Measurements from ENCODE around the gene BCL10.
"Not testable (repeated sequence)": the region's sequence is repeated elsewhere in the genome, so short reads cannot be mapped to it uniquely, and the experiment has no call there.

GRCh38 chr1:85249042-85249441 is 27.4 kb downstream of the BCL10 start:
- TF ChIP-seq, protein P1, sequence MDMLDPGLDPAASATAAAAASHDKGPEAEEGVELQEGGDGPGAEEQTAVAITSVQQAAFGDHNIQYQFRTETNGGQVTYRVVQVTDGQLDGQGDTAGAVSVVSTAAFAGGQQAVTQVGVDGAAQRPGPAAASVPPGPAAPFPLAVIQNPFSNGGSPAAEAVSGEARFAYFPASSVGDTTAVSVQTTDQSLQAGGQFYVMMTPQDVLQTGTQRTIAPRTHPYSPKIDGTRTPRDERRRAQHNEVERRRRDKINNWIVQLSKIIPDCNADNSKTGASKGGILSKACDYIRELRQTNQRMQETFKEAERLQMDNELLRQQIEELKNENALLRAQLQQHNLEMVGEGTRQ (IDR thresholded peaks at IDR 0.05; ENCODE audit: low read length), result not testable (repeated sequence)
- TF ChIP-seq, protein P2, sequence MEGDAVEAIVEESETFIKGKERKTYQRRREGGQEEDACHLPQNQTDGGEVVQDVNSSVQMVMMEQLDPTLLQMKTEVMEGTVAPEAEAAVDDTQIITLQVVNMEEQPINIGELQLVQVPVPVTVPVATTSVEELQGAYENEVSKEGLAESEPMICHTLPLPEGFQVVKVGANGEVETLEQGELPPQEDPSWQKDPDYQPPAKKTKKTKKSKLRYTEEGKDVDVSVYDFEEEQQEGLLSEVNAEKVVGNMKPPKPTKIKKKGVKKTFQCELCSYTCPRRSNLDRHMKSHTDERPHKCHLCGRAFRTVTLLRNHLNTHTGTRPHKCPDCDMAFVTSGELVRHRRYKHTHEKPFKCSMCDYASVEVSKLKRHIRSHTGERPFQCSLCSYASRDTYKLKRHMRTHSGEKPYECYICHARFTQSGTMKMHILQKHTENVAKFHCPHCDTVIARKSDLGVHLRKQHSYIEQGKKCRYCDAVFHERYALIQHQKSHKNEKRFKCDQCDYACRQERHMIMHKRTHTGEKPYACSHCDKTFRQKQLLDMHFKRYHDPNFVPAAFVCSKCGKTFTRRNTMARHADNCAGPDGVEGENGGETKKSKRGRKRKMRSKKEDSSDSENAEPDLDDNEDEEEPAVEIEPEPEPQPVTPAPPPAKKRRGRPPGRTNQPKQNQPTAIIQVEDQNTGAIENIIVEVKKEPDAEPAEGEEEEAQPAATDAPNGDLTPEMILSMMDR (IDR thresholded peaks at IDR 0.05; ENCODE audit: control extremely low read depth in 1 of 3, insufficient read depth in 1 of 3, low read depth in 1 of 3, low read length in 3 of 3), result not testable (repeated sequence)
- TF ChIP-seq SIN3A (conservative IDR thresholded peaks at IDR 0.05 in 1 of 2, IDR thresholded peaks at IDR 0.05 in 1 of 2; ENCODE audit: low read depth in 1 of 2, low read length in 2 of 2); RFX5 (IDR thresholded peaks at IDR 0.05; ENCODE audit: borderline replicate concordance, low read depth, low read length); TBP (IDR thresholded peaks at IDR 0.05; ENCODE audit: low read depth, low read length); PHF8 (conservative IDR thresholded peaks at IDR 0.05; ENCODE audit: low read depth, low read length): not testable (repeated sequence)

Measured in H1 (cell line).